Measurements from ENCODE around the gene ADCY1. TPM values are rescaled to one million over a fixed set of nuclear protein-coding genes. Genes with fewer than 3 reads are reported as not detected.

The ADCY1 gene
- total and polyA plus RNA-seq, 2 experiments from 2014 or later = 15.6 to 22.9 TPM

GRCh38 chr7:45586542-45587520 lies 12.7 kb downstream of the ADCY1 start:
- Histone ChIP-seq H3K4me3 (no peak overlapping the region), H3K27me3 (no peaks in the 10 kb centered on the region), H3K9me3 (ENCODE audit: low read depth) (no peaks in the 10 kb centered on the region), H3K36me3 (no peaks in the 10 kb centered on the region), H3K27ac (no peak overlapping the region), H3K4me1 (ENCODE audit: low read depth) (peaks cover 18% of the 10 kb centered on the region)
- TF ChIP-seq, protein P1, sequence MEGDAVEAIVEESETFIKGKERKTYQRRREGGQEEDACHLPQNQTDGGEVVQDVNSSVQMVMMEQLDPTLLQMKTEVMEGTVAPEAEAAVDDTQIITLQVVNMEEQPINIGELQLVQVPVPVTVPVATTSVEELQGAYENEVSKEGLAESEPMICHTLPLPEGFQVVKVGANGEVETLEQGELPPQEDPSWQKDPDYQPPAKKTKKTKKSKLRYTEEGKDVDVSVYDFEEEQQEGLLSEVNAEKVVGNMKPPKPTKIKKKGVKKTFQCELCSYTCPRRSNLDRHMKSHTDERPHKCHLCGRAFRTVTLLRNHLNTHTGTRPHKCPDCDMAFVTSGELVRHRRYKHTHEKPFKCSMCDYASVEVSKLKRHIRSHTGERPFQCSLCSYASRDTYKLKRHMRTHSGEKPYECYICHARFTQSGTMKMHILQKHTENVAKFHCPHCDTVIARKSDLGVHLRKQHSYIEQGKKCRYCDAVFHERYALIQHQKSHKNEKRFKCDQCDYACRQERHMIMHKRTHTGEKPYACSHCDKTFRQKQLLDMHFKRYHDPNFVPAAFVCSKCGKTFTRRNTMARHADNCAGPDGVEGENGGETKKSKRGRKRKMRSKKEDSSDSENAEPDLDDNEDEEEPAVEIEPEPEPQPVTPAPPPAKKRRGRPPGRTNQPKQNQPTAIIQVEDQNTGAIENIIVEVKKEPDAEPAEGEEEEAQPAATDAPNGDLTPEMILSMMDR (IDR thresholded peaks at IDR 0.05; ENCODE audit: low read depth, low read length) = no peak
- DNase-seq (ENCODE audit: low read depth in 1 of 2, low spot score in 1 of 2) = no peak

GRCh38 chr7:45588466-45588865 lies 14.3 kb downstream of the ADCY1 start:
- Histone ChIP-seq H3K4me1 (ENCODE audit: low read depth) (peaks cover 2% of the 10 kb centered on the region), H3K36me3 (no peaks in the 10 kb centered on the region), H3K27me3 (no peaks in the 10 kb centered on the region), H3K4me3 (no peak overlapping the region), H3K9me3 (ENCODE audit: low read depth) (no peaks in the 10 kb centered on the region), H3K27ac (no peak overlapping the region)
- DNase-seq (ENCODE audit: low read depth in 1 of 2, low spot score in 1 of 2) = no peak
- TF ChIP-seq, protein P1 (IDR thresholded peaks at IDR 0.05; ENCODE audit: low read depth, low read length) = no peak

- Histone ChIP-seq H3K4me3 (no peak overlapping the region), H3K9me3 (ENCODE audit: low read depth) (no peaks in the 10 kb centered on the region), H3K4me1 (ENCODE audit: low read depth) (no peaks in the 10 kb centered on the region), H3K27me3 (no peaks in the 10 kb centered on the region), H3K36me3 (no peaks in the 10 kb centered on the region), H3K27ac (no peak overlapping the region)
- TF ChIP-seq, protein P1 (IDR thresholded peaks at IDR 0.05; ENCODE audit: low read depth, low read length) = no peak
- DNase-seq (ENCODE audit: low read depth in 1 of 2, low spot score in 1 of 2) = no peak
Measured at GRCh38 chr7:45589061-45589460, 14.9 kb downstream of the ADCY1 start.

DNA sequence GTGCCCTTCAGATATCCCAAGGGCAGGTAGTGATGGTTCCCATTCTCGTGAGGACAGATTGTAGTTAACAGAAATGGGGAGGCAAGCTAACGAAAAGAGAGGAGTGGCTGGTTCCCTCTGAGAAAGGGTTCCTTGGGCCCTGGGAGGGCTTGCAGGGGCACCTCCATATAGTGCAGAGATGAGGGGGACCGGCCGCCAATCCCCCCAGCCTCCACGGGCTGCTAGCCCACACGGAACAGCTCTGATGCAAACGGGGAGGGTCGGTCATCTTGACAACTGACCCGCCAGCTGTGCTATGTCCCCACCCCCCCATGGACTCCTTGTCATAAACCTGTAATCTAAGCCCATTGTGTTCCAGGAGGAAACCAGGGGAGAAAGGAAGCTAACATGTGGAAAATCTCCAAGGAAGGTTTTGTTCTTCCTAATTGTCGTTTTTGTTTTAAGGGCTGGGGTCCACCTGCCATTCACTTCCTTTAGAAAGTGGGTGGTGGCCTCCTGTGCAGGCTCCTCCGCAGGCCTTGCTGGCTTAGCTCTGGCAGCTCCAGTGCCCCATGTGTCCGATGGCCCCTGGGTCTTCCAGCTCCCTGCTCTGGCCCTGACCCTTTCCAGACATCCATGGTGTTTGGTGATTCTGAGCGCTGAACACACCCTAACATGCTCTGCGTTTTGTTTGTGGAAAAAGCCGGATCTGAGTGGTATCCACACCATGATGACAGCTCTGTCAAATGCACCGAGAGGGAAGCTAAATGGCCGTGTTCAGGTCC lies 15.9 kb downstream of the ADCY1 start:
- H3K9me3 ChIP-seq (ENCODE audit: low read depth) = no peaks in the 10 kb centered on the region
- H3K27me3 ChIP-seq = no peaks in the 10 kb centered on the region
- H3K36me3 ChIP-seq = no peaks in the 10 kb centered on the region
- DNase-seq (ENCODE audit: low read depth in 1 of 2, low spot score in 1 of 2) = no peak
- no peak overlapping the region for H3K4me3 ChIP-seq
- TF ChIP-seq, protein P1 (IDR thresholded peaks at IDR 0.05; ENCODE audit: low read depth, low read length) = no peak
- no peak overlapping the region for H3K27ac ChIP-seq
- no peaks in the 10 kb centered on the region for H3K4me1 ChIP-seq (ENCODE audit: low read depth)

DNA sequence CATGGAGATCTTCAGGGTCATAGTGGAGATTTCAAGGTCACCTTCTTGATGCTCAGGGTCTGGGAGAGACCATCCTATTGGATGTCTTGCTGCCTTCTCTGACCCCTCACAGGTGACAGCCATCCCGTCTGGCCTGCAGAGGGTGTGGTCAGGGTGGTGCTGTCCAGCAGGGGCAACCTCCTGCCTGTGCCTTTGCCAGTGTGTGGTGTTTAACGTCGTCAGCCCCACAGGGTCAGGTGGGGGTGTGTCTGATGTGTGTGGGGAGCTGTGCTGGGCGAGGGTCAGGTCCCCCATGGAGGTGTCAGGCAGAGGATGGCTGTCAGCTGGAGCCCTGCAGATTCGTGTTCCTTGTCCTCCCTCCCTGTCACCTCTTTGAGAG lies 16.5 kb downstream of the ADCY1 start:
- TF ChIP-seq, protein P1 (IDR thresholded peaks at IDR 0.05; ENCODE audit: low read depth, low read length) = no peak
- DNase-seq (ENCODE audit: low read depth in 1 of 2, low spot score in 1 of 2) = no peak

More for the DNA sequence above, 16.5 kb downstream of the ADCY1 start:
- no peaks in the 10 kb centered on the region for H3K9me3 ChIP-seq (ENCODE audit: low read depth)
- no peaks in the 10 kb centered on the region for H3K27me3 ChIP-seq
- no peak overlapping the region for H3K27ac ChIP-seq
- no peaks in the 10 kb centered on the region for H3K36me3 ChIP-seq
- H3K4me1 ChIP-seq (ENCODE audit: low read depth) = no peaks in the 10 kb centered on the region
- H3K4me3 ChIP-seq = no peak overlapping the region

All from cardiac muscle cell (in vitro differentiated cells and primary cell).